Effector memory CD8-positive, alpha-beta T cell (primary cell): ENCODE measurements around the gene LRRC52.

Experiments
- ATAC-seq: fragments of 150-1000 bp; cut with Tn5 transposase; replicated peaks from 2 replicates; pipeline ENCODE4 v1.10.0; 2021; ENCODE audit warnings: mild to moderate bottlenecking, moderate library complexity
- DNase-seq, 3 experiments: peaks; one replicate each; pipeline ENCODE4 v3.0.0; 2021
- H3K27ac Mint-ChIP-seq, 2 donors: one replicate each; pipeline ENCODE4 v1.8.0; 2022; ENCODE audit warnings: mild to moderate bottlenecking in 2 of 2, mixed read lengths in 2 of 2, moderate library complexity in 2 of 2
- H3K27me3 Mint-ChIP-seq, 2 donors: one replicate each; pipeline ENCODE4 v1.8.0; 2022; ENCODE audit warnings: mixed read lengths in 2 of 2
- H3K36me3 Mint-ChIP-seq: one replicate; pipeline ENCODE4 v1.8.0; 2022; ENCODE audit warnings: mild to moderate bottlenecking, moderate library complexity, mixed read lengths; ENCODE audit not compliant: insufficient read depth
- H3K4me1 Mint-ChIP-seq, 2 donors: one replicate each; pipeline ENCODE4 v1.8.0; 2022; ENCODE audit warnings: low read depth in 2 of 2, mixed read lengths in 2 of 2
- H3K4me3 Mint-ChIP-seq, 2 donors: one replicate each; pipeline ENCODE4 v1.8.0; 2022; ENCODE audit warnings: mild to moderate bottlenecking in 2 of 2, mixed read lengths in 2 of 2, moderate library complexity in 2 of 2
- H3K9me3 Mint-ChIP-seq, 2 donors: one replicate each; pipeline ENCODE4 v1.8.0; 2022; ENCODE audit warnings: mixed read lengths in 2 of 2

LRRC52 gene

GRCh38 chr1:165524639-165525285 is 19.0 kb upstream of the LRRC52 start:
- Mint-ChIP-seq H3K27ac (no peak overlapping the region), H3K36me3 (no peaks in the 10 kb centered on the region), H3K4me3 (no peak overlapping the region), H3K27me3 (peaks cover 54 to 74% of the 10 kb centered on the region in 2 donors), H3K9me3 (peaks cover 0 to 2% of the 10 kb centered on the region in 2 donors), H3K4me1 (no peaks in the 10 kb centered on the region)
- no peak for DNase-seq
- ATAC-seq: no peak

GRCh38 chr1:165525708-165526107 is 18.1 kb upstream of the LRRC52 start:
- Mint-ChIP-seq H3K36me3 (no peaks in the 10 kb centered on the region), H3K9me3 (peaks cover 0 to 2% of the 10 kb centered on the region in 2 donors), H3K27ac (no peak overlapping the region), H3K4me3 (no peak overlapping the region), H3K4me1 (no peaks in the 10 kb centered on the region), H3K27me3 (peaks cover 48 to 66% of the 10 kb centered on the region in 2 donors)
- no peak for DNase-seq
- ATAC-seq: no peak

DNA sequence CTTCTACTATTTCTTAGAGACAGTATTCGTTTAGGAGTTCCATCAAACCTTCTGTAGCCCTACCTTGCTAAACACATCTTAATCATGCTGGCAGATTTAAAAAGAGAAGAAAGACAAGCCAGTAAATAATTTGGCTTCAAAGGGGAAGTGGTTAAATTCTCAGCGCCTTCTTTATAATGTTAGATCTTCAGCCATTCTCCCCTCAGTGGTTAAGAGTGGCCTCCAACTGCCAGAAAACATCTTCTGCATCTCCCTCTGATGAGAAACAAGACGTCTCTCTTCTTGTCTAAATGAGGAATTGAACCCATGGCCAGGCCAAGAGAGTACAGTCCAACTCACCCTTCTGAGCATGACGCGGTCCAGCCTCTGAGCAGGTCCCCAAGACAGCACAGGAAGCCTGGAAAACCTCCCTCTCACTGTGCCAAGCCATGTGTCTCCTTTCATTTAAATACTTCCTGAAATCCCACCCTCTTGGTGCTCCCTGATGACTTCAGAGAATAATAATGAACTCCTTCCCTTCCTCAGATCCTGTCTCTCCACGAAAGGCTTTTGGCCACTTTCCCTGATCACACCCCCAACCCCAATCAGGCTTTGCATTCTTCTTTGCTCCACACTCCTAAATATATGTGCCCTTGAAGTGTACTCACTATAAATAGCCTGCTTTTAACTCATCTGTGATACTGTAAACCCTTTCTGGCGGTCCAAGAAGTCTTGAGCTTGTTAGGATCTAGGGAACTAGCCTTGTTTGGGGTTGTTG is 16.4 kb upstream of the LRRC52 start:
- Mint-ChIP-seq H3K36me3 (no peaks in the 10 kb centered on the region), H3K9me3 (no peaks in the 10 kb centered on the region), H3K4me1 (no peaks in the 10 kb centered on the region), H3K4me3 (no peak overlapping the region), H3K27me3 (peaks cover 56 to 65% of the 10 kb centered on the region in 2 donors), H3K27ac (no peak overlapping the region)
- no peak for ATAC-seq
- DNase-seq: no peak

DNA sequence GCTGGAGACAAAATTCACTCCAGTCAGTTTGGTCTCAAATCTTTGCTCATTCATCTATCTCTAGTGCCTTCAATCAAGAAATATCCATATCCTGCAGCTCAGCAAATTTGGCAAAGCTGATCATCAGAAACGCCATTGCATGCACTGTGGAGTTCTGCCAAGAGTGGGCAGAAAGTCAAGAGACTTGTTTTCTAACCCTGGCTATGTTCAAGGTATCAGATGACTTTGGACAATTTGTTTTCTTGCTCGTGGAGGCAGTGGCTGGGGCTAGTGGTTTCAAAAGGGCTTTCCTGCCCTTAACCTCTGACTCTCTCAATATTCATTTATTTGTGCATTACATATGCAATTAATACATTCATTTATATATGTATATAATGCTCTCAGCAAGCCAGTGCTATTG is 12.8 kb upstream of the LRRC52 start:
- peaks cover 33 to 54% of the 10 kb centered on the region in 2 donors for H3K27me3 Mint-ChIP-seq
- H3K27ac Mint-ChIP-seq: no peak overlapping the region
- DNase-seq (no peak), ATAC-seq (no peak)
- no peaks in the 10 kb centered on the region for H3K4me1 Mint-ChIP-seq
- H3K4me3 Mint-ChIP-seq: no peak overlapping the region
- H3K36me3 Mint-ChIP-seq: no peaks in the 10 kb centered on the region
- H3K9me3 Mint-ChIP-seq: no peaks in the 10 kb centered on the region

- ATAC-seq (no peak), DNase-seq (no peak)
- peaks cover 26 to 54% of the 10 kb centered on the region in 2 donors for H3K27me3 Mint-ChIP-seq
- H3K27ac Mint-ChIP-seq: no peak overlapping the region
- H3K4me3 Mint-ChIP-seq: no peak overlapping the region
- H3K9me3 Mint-ChIP-seq: no peaks in the 10 kb centered on the region
- H3K4me1 Mint-ChIP-seq: no peaks in the 10 kb centered on the region
- no peaks in the 10 kb centered on the region for H3K36me3 Mint-ChIP-seq
Measured at GRCh38 chr1:165532053-165532452, 11.7 kb upstream of the LRRC52 start.

- Mint-ChIP-seq H3K36me3 (no peaks in the 10 kb centered on the region), H3K9me3 (no peaks in the 10 kb centered on the region), H3K27ac (no peak overlapping the region), H3K27me3 (peaks cover 14 to 54% of the 10 kb centered on the region in 2 donors), H3K4me1 (no peaks in the 10 kb centered on the region), H3K4me3 (no peak overlapping the region)
- no peak for DNase-seq
- ATAC-seq: no peak
Measured at GRCh38 chr1:165533254-165533653, 10.5 kb upstream of the LRRC52 start.

- Mint-ChIP-seq H3K9me3 (no peaks in the 10 kb centered on the region), H3K27ac (no peak overlapping the region), H3K4me1 (no peaks in the 10 kb centered on the region), H3K27me3 (peaks cover 25 to 70% of the 10 kb centered on the region in 2 donors), H3K4me3 (no peak overlapping the region), H3K36me3 (no peaks in the 10 kb centered on the region)
- DNase-seq: no peak
- ATAC-seq: no peak
Measured at GRCh38 chr1:165536016-165536415, 7.8 kb upstream of the LRRC52 start.

- Mint-ChIP-seq H3K27me3 (peaks cover 26 to 64% of the 10 kb centered on the region in 2 donors), H3K9me3 (no peaks in the 10 kb centered on the region), H3K36me3 (no peaks in the 10 kb centered on the region), H3K4me1 (no peaks in the 10 kb centered on the region), H3K4me3 (no peak overlapping the region), H3K27ac (no peak overlapping the region)
- ATAC-seq (no peak), DNase-seq (no peak)
Measured at GRCh38 chr1:165537356-165538109, 6.3 kb upstream of the LRRC52 start.

GRCh38 chr1:165539306-165539705 is 4.5 kb upstream of the LRRC52 start:
- peaks cover 35 to 70% of the 10 kb centered on the region in 2 donors for H3K27me3 Mint-ChIP-seq
- H3K36me3 Mint-ChIP-seq: no peaks in the 10 kb centered on the region
- H3K4me1 Mint-ChIP-seq: no peaks in the 10 kb centered on the region
- no peak overlapping the region for H3K4me3 Mint-ChIP-seq
- H3K27ac Mint-ChIP-seq: no peak overlapping the region
- DNase-seq (no peak), ATAC-seq (no peak)
- H3K9me3 Mint-ChIP-seq: no peaks in the 10 kb centered on the region

GRCh38 chr1:165539908-165540307 is 3.9 kb upstream of the LRRC52 start:
- no peaks in the 10 kb centered on the region for H3K36me3 Mint-ChIP-seq
- H3K4me3 Mint-ChIP-seq: no peak overlapping the region
- ATAC-seq: no peak
- peaks cover 41 to 76% of the 10 kb centered on the region in 2 donors for H3K27me3 Mint-ChIP-seq
- no peak for DNase-seq
- no peaks in the 10 kb centered on the region for H3K4me1 Mint-ChIP-seq
- H3K9me3 Mint-ChIP-seq: no peaks in the 10 kb centered on the region
- H3K27ac Mint-ChIP-seq: no peak overlapping the region

DNA sequence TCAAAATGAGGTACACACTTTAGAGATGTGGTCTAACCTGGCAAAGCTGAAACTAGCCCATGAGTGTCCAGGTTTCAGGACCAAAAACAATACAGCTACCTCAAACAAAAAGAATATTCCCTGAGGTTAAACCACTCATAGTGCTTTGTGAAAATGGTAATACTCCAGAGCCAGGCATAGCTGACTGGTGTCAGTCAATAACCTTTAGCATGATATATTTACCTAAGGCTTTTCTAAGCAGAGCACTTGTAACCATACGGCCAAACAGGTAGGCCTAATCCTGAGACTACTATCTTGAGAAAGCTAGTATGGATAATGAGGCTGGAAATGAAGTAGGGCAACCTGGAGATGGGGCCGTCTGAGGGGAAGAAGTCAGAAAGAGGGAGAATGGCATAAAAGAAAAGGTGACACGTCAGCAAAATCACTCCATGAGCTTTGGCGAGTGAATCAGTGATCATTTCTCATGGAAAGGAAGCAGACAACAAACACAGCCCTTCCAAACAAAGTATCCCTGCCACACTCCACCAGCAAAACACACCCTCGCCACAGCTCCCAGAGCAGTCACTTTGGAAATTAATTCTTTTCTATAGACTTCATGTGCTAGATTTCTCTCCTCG is 1.7 kb upstream of the LRRC52 start:
- peaks cover 0 to 1% of the 10 kb centered on the region in 2 donors for H3K4me1 Mint-ChIP-seq
- ATAC-seq (no peak), DNase-seq (no peak)
- H3K9me3 Mint-ChIP-seq: no peaks in the 10 kb centered on the region
- peaks cover 60 to 86% of the 10 kb centered on the region in 2 donors for H3K27me3 Mint-ChIP-seq
- peaks cover 2% of the 10 kb centered on the region for H3K36me3 Mint-ChIP-seq
- no peak overlapping the region for H3K4me3 Mint-ChIP-seq
- no peak overlapping the region for H3K27ac Mint-ChIP-seq

DNA sequence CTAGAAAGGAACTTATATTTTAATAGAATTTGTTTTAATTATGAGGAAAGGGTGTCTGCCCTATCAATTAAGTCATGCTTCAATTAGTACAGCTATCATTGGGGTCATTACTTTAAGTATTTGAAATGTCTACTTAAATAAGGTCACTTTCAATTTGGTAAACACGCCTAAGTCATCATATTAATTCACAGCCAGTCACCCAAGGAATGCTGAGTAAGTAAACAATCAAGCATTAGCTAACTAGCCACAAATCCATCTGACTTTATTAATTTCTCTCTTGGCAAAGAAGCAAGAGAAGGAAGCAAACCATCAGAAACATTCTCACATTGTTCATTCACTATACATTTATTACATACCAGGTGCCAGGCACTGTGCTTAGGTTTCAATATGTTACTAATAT is 1.2 kb upstream of the LRRC52 start:
- ATAC-seq: no peak
- H3K27ac Mint-ChIP-seq: no peak overlapping the region
- H3K9me3 Mint-ChIP-seq: no peaks in the 10 kb centered on the region
- peaks cover 0 to 1% of the 10 kb centered on the region in 2 donors for H3K4me1 Mint-ChIP-seq
- no peak overlapping the region for H3K4me3 Mint-ChIP-seq
- peaks cover 65 to 86% of the 10 kb centered on the region in 2 donors for H3K27me3 Mint-ChIP-seq
- DNase-seq: no peak
- H3K36me3 Mint-ChIP-seq: peaks cover 2% of the 10 kb centered on the region

GRCh38 chr1:165544996-165545395 is 1.2 kb downstream of the LRRC52 start:
- H3K27me3 Mint-ChIP-seq: peaks cover 76 to 91% of the 10 kb centered on the region in 2 donors
- ATAC-seq: no peak
- H3K27ac Mint-ChIP-seq: no peak overlapping the region
- DNase-seq: no peak
- no peaks in the 10 kb centered on the region for H3K9me3 Mint-ChIP-seq
- H3K4me3 Mint-ChIP-seq: no peak overlapping the region
- H3K36me3 Mint-ChIP-seq: peaks cover 2% of the 10 kb centered on the region
- peaks cover 0 to 1% of the 10 kb centered on the region in 2 donors for H3K4me1 Mint-ChIP-seq
